Astrocyte of the spinal cord (primary cell): ENCODE measurements around the gene SCAMP1.
A peak's percentile ranks its signal among the peaks of the same experiment; 100 is the strongest.

Source experiments
- DNase-seq: peaks from one replicate; pipeline ENCODE4 v3.0.0; 2011; ENCODE audit warnings: low read depth, low spot score
- H3K4me3 ChIP-seq: 2 replicates; pipeline ENCODE4 v1.5.1; 2011; ENCODE audit warnings: low read depth, mild to moderate bottlenecking, low read length, moderate library complexity
- CTCF ChIP-seq: IDR thresholded peaks from 2 replicates; pipeline ENCODE4 v1.5.1; 2012; ENCODE audit warnings: low read depth, mild to moderate bottlenecking, low read length, inconsistent platforms
- in situ Hi-C: cut with HindIII; loops from 2 replicates; pipeline ENCODE4 v1.10.0; 2017; ENCODE audit warnings: low sequenced_read_pairs

The SCAMP1 gene

GRCh38 chr5:78514427-78515330 is 154.3 kb downstream of the SCAMP1 start:
- in situ Hi-C loops: no loop called here
- no peak for TF ChIP-seq CTCF
- no peak overlapping the region for H3K4me3 ChIP-seq
- DNase-seq: peak; percentile 38

GRCh38 chr5:78515670-78516069 is 155.3 kb downstream of the SCAMP1 start:
- in situ Hi-C loops: no loop called here
- no peak overlapping the region for H3K4me3 ChIP-seq
- TF ChIP-seq CTCF: no peak
- no peak for DNase-seq

GRCh38 chr5:78518365-78519197 is 158.2 kb downstream of the SCAMP1 start:
- in situ Hi-C loops: no loop called here
- DNase-seq: peak; percentile 91
- H3K4me3 ChIP-seq: no peak overlapping the region
- no peak for TF ChIP-seq CTCF

- no peak for TF ChIP-seq CTCF
- no peak for DNase-seq
- in situ Hi-C loops: no loop called here
- no peak overlapping the region for H3K4me3 ChIP-seq
These were observed 159.0 kb downstream of the SCAMP1 start for GRCh38 chr5:78519198-78519941.

- H3K4me3 ChIP-seq: no peak overlapping the region
- DNase-seq: no peak
- TF ChIP-seq CTCF: no peak
- in situ Hi-C loops: no loop called here
These were observed 161.0 kb downstream of the SCAMP1 start for GRCh38 chr5:78521455-78521854.

GRCh38 chr5:78522476-78523260 is 162.3 kb downstream of the SCAMP1 start:
- no peak overlapping the region for H3K4me3 ChIP-seq
- DNase-seq: no peak
- in situ Hi-C loops: no loop called here
- no peak for TF ChIP-seq CTCF
